Measurements from ENCODE around the gene CNGB1.
"Not testable (repeated sequence)": the region's sequence is repeated elsewhere in the genome, so short reads cannot be mapped to it uniquely, and the experiment has no call there.

Gene CNGB1

GRCh38 chr16:57920880-57921229 is 50.1 kb downstream of the CNGB1 start:
- DNase-seq, result no peak

GRCh38 chr16:57920215-57920879 is 50.6 kb downstream of the CNGB1 start:
- DNase-seq, result no peak

DNA sequence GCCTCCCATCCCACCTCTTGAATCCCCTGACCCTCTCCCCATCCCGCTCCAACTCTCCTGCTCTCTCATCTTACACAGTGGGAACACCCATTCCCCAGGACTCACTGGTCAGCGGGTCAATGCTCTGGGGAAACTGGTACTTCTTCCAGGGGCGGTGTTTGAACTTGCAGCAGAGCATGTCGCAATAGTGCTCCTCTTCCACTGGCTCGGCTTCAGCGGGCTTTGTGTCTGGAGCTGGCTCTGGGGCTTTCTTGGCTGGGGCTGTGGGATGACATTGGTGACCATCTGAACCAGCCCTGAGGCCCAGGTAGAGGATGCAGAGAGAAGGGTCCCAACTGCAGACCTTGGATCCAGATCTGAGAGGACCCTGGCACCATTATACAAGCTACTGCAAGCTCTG is 51.9 kb downstream of the CNGB1 start:
- no peak for DNase-seq

- DNase-seq, result no peak
Observed at GRCh38 chr16:57918444-57918843, 52.5 kb downstream of the CNGB1 start.

DNA sequence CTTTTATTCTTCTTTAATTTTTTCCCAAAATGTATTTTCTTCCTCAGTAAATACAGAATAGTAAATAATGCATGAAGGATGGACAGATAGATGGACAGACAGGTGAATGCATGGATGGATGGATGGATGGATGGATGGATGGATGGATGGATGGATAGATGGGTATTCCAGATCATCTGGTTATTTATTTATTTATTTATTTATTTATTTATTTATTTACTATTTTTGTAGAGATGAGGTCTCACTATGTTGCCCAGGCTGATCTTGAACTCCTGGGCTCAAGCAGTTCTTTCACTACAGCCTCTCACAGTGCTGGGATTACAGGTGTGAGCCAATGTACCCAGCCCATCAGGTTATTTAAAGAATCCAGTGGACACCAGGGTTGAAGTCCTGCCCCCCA is 53.0 kb downstream of the CNGB1 start:
- DNase-seq, result not testable (repeated sequence)

DNA sequence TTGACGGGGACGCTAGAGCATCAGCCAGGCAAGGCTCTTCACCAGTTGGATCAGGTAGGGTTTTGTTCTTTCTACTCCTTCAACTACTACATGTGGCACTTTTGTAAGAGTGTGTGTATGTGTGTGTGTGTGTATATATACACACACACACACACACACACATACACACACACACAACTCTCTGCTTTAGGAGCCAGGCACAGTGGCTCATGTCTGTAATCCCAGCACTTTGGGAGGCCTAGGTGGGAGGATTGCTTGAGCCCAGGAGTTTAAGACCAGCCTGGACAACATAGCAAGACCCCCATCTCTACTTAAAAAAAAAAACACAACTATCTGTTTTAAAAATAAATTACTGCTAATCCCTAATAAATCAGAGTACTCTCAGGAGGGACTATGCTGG is 53.4 kb downstream of the CNGB1 start:
- DNase-seq, result not testable (repeated sequence)

- no peak for DNase-seq
Observed at GRCh38 chr16:57916735-57917438, 54.0 kb downstream of the CNGB1 start.

DNA sequence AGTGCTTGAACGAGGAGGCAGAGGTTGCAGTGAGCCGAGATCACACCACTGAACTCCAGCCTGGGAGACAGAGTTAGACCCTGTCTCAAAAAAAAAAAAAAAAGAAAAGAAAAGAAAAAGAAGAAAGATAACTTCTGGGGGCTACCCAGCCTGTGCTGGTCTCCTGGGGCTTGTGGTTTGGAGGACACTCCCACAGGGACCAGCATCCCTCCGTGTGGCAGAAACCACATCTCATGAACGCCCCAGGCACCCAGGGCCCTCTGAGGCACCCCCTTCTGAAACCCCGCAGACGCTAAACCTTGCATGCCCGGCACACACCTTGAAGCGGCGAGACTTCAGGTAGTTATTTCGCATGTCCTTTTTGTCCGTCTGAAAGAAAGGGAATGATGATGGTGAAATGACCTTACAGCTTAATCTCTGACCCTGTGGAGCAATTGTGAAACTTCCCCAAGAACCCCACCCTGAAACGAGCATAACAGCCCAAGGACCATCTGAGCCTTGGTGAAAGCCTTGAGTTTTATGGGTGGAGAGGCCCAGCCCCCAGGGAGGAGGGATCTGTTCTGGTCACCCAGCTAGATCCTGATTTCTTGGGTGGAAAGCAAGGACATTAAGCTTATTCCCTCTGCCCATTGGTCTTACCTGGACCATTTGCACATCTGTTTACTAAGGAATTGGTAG is 55.0 kb downstream of the CNGB1 start:
- no peak for DNase-seq

DNA sequence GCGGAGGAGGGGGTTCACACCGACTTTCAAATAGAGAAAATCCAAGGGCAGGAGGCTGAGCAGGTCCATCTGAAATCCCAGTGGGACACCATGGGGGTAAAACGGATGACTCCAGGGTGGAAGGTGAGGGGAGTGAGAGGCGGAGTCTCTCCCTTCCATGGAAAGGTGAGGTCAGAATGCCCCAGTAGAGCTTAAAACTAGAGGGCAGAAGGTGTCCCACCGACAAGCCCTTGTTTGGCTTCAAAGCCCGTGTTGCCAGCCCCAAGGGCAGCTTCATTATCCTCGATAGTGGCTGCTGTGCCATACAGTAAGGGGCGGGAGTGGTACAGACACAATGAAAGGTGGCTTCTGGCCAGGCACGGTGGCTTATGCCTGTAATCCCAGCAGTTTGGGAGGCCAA is 55.7 kb downstream of the CNGB1 start:
- no peak for DNase-seq

DNA sequence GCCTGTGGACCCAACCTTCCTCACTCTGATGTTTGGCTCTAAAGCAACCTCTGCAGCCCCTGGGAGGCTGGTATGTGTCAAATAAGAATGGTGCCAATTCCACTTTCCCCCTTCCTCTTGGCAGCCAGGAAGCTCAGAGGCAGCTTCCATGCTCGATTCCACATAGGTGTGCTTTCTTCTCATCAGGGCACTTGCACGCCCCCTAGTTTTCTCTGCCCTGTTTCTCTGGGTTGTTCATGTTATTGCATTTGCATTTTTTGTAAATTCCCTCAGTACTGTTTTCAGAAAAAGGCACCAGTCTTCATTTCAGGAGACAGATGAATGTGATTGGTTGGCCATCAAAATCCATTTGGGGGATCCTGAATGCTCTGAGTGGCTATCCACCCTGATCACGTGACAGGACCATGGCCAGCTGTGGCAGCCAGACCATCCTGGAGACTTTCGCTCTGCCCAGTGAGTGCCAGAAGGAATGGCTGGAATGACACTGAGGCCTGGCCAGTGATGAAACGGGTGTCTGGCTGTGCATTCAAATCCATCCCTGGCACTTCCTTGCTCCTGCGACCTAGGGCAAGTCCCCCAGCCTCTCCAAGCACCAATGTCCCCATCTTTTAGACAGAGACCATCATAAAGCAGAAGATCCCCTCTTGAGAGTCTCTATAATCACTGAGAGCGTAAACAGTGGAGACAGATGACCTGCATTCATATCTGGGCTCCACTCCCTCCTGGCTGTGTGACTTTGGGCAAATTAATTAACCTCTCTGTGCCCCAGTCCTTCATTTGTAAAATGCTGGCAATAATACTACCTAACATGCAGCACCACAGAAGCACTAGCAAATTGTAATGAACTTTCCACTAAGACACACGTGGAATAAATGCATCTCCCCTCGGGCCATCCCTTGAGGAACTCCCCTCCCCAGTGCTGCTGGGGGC is 56.4 kb downstream of the CNGB1 start:
- DNase-seq, result no peak

GRCh38 chr16:57912529-57913260 is 58.2 kb downstream of the CNGB1 start:
- no peak for DNase-seq

DNA sequence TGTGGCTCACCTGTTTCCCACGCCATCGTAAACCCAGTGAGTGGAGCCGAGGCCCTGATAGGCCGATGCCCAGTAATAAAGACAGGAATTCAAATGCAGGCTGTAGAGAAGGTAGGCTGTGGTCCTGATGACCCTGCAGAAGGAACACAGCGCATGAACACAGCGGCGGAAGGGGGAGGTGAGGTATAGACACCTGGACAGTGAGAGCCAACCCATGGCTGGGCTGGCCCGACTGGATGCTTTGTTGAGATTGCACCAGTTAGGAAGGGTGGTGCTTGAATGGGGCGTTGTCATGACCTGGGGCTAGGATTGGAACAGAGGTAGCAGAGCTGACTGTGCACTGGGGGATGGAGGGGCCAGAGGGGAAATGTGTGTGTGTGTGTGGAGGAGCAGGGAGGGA is 59.2 kb downstream of the CNGB1 start:
- DNase-seq, result no peak

GRCh38 chr16:57910696-57911095 is 60.2 kb downstream of the CNGB1 start:
- DNase-seq, result no peak

- DNase-seq, result no peak
Observed at GRCh38 chr16:57908409-57908987, 62.4 kb downstream of the CNGB1 start.

DNA sequence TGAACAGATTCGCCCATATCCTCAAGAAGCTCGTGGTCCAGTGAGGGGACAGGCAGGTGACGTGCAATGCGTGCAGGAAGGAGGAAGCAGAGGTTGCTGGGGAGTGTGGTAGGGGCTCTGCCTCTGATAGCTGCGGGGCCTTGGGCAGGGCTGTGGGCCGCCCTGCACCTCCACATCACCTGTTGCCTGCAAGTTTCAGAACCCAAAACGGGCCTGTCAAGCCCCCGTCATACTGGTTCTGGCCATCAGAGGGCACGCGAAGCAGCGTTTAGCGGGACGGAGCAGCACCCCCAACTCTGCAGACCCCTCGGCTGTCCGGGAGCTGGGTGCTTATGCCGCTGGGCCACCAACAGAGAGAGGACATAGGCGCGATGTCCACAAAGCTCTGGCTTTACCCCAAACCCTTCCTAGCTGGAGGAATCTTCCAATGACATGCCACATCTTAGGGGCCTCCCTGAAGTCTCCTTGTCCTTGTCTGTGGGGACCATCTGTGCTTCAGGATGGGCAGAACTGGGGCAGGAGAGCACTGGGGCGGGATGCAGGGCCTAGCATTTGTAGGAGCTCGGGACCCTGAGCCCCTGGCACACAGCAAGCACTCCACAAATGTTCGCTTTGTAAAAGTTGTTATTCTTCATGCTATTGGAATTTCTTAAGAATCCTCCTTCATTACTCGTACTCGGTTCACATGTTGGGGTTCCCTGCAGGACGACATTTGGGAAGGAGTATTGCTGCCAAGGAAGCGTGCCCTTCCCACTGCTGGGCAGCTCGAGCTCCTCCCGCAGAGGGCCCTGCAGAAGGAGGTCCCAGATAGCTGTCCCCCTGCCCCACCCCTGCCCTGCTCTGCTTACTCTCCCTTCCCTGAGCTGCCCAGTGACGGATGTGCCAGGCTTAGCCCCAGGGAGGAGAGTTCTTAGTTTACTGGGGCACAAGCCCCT is 64.3 kb downstream of the CNGB1 start:
- no peak for DNase-seq

- DNase-seq, result no peak
Observed at GRCh38 chr16:57904101-57904500, 66.8 kb downstream of the CNGB1 start.

- no peak for DNase-seq
Observed at GRCh38 chr16:57903656-57904055, 67.3 kb downstream of the CNGB1 start.

DNA sequence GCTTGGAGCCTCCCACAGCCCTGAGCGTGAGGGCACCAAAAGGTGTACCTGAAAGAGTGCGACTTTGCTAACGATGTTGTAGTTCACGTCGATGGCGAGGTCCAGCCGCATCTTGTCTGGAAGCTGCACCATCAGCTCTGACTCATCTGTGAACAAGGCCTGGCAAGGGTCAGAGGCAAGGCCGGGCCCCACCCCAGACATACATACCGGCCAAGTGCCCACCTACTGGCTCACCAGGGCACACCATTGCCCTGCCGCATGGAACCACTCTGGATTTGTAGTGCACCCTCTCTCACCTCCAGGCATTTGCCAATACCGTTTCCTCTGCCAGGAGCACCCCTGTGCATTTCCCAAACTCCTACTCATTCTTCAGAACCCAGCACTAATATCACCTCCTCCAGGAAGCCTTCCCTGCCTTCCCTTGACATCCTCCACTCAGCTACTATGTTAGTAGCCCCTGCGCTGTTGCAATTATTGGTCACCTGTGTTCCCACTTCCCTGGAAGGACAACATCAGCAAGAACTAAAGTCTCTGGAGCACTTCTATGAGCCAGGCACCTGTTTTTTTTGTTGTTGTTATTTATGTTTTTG is 69.4 kb downstream of the CNGB1 start:
- no peak for DNase-seq

DNA sequence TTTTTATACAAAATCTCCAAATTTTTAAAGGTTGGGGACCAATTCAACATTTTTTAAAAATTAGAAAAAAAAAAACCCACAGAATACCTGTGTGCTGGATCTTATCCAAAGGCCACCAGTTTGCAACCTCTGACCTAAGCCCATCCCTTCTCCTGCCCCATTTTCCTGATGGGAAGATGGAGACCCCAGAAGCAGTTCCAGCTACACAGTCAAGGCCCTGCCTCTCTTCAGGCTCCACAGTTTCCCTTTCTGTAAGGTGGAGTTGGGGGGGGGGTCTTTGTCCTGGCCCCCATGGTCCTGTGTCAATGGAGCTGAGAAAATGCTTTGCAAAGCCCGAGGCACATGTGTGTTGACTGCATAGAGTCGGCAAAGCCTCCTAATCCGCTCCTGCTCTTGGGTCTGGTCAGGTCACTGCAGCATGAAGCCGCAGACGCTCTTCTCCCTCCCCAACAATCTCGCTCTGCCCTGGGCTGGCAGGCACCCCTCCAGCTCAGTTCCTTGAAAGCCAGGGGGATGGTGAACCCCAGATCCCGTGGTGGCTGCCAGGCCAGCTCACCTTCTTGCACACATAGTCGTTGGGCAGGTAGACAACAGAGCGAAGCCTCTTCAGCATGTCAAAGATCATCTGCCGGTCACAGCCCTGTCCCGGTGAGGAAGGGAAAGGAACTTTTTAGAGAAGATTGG is 70.0 kb downstream of the CNGB1 start:
- DNase-seq, result no peak

Measured in AML-193 (cell line).